Adrenal gland (tissue), 5 donors: ENCODE measurements around the gene C10orf120.

Experiments
- CTCF ChIP-seq, 6 experiments: fragments of 450-650 bp in 4 of 6; fragments of 200-600 bp in 2 of 6; sonication (generic) in 1 of 6; IDR thresholded peaks; 1 replicate in 5 of 6; 2 replicates in 1 of 6; pipeline versions ENCODE4 v1.5.1 to v1.8.0; 2016 to 2021; ENCODE audit warnings: antibody characterized with exemption in 6 of 6, mild to moderate bottlenecking in 2 of 6, moderate library complexity in 1 of 6
- POLR2A ChIP-seq, 2 donors: fragments of 450-650 bp; IDR thresholded peaks; one replicate each; pipeline ENCODE4 v1.6.1; 2017; ENCODE audit warnings: antibody characterized with exemption in 2 of 2, mild to moderate bottlenecking in 2 of 2, moderate library complexity in 1 of 2
- donor health status: DM: no; HTN: no; CAD: no.

GRCh38 chr10:122674781-122675180, 24.9 kb downstream of the C10orf120 start:
- TF ChIP-seq CTCF (IDR thresholded peaks at IDR 0.05) (no peak), POLR2A (IDR thresholded peaks at IDR 0.05) (no peak)
